ENCODE data around the gene VAV2. TPM values are rescaled to one million over a fixed set of nuclear protein-coding genes. Genes with fewer than 3 reads are reported as not detected.

VAV2 gene
- total and polyA plus RNA-seq, 2 experiments from 2014 or later = 8.1 to 28.9 TPM

GRCh38 chr9:133761641-133762248 lies 230.4 kb downstream of the VAV2 start (continued):
- TF ChIP-seq CTCF (conservative IDR thresholded peaks at IDR 0.05; ENCODE audit: low read depth in 2 of 2) (no peak), ZNF462 (CRISPR knock-in tag; IDR thresholded peaks at IDR 0.05) (no peak)

- Histone ChIP-seq H3K9me2 (ENCODE audit: insufficient read depth) (no peaks in the 10 kb centered on the region), H3K27ac (ENCODE audit: low read depth) (no peak overlapping the region), H3F3A (replicated peaks; ENCODE audit: low read depth) (0 out of 2 replicates have a peak, but pooled peaks cover 3% of the 10 kb centered on the region), H3K4me2 (no peak overlapping the region), H4K20me1 (replicated peaks; ENCODE audit: insufficient read depth) (0 out of 2 replicates have a peak, but pooled peaks cover 3% of the 10 kb centered on the region), H2AFZ (no peak overlapping the region), H3K36me3 (ENCODE audit: insufficient read depth) (no peaks in the 10 kb centered on the region), H3K4me3 (no peak overlapping the region), H3K27me3 (ENCODE audit: insufficient read depth) (no peaks in the 10 kb centered on the region), H3K79me2 (replicated peaks; ENCODE audit: insufficient read depth) (no peaks in the 10 kb centered on the region), H3K4me1 (ENCODE audit: insufficient read depth) (no peaks in the 10 kb centered on the region)
- DNase-seq (ENCODE audit: low spot score) (no peak), ATAC-seq (no peak)
- Mint-ChIP-seq H3K36me3 (ENCODE audit: low read depth) (peaks cover 15% of the 10 kb centered on the region), H3K4me1 (peaks cover 3% of the 10 kb centered on the region; the same call in 2 of the 3 replicates), H3K9me3 (peaks cover 5% of the 10 kb centered on the region; the same call in 1 of the 3 replicates), H3K27me3 (ENCODE audit: insufficient read depth, low read depth, poor library complexity) (peaks cover 20% of the 10 kb centered on the region), H3K4me3 (no peak overlapping the region), H3K27ac (no peak overlapping the region)
- TF ChIP-seq ETS1 (IDR thresholded peaks at IDR 0.05) (no peak), ZNF462 (CRISPR knock-in tag; IDR thresholded peaks at IDR 0.05) (no peak), POLR2AphosphoS5 (IDR thresholded peaks at IDR 0.05; ENCODE audit: low read depth) (no peak)
These were observed 231.3 kb downstream of the VAV2 start for GRCh38 chr9:133760713-133761290.

Data from GM23338 (cell line).